Upper lobe of right lung (tissue), 1 donor: ENCODE results near the gene NPTXR. TPM values are rescaled to one million over a fixed set of nuclear protein-coding genes. Genes with fewer than 3 reads are reported as not detected.

ENCODE experiments used
- ATAC-seq: fragments of 200-7000 bp; cut with Tn5 transposase; one replicate; pipeline ENCODE4 v1.9.1; 2020; ENCODE audit warnings: mild to moderate bottlenecking, moderate library complexity
- DNase-seq: peaks from one replicate; pipeline ENCODE4 v3.0.0-alpha.2; 2020
- H3K27ac ChIP-seq: fragments of 200-600 bp; one replicate; pipeline ENCODE4 v1.8.0; 2022
- H3K27me3 ChIP-seq: fragments of 200-600 bp; one replicate; pipeline ENCODE4 v1.8.0; 2022; ENCODE audit warnings: mild to moderate bottlenecking
- H3K36me3 ChIP-seq: fragments of 200-600 bp; one replicate; pipeline ENCODE4 v1.8.0; 2022
- H3K4me1 ChIP-seq: fragments of 200-600 bp; one replicate; pipeline ENCODE4 v1.8.0; 2022
- H3K4me3 ChIP-seq: fragments of 200-600 bp; one replicate; pipeline ENCODE4 v1.8.0; 2022; ENCODE audit warnings: mild to moderate bottlenecking
- H3K9me3 ChIP-seq: fragments of 200-600 bp; one replicate; pipeline ENCODE4 v1.8.0; 2022
- CTCF ChIP-seq: fragments of 200-600 bp; IDR thresholded peaks from one replicate; pipeline ENCODE4 v1.8.0; 2022; ENCODE audit warnings: antibody characterized with exemption
- intact Hi-C: fragments of 100-400 bp; cut with DNase I; formaldehyde crosslinking; loops from one replicate; pipeline ENCODE4 v1.11.0; 2022
- total RNA-seq: library from RNA; stranded (reverse); fragmentation: NEBNext Ultra II Directional; extraction: Animal tissue kit (Norgen Biotek cat#: 25700); gene quantifications from one replicate; pipeline ENCODE4 v1.2.1, GENCODE V29; 2021
- donor health status: DM: no; HTN: yes; CAD: no; lungs with severe emphysema.

The NPTXR gene
- total RNA-seq, 1 donor from 2014 or later: 6.3 TPM

- peak; percentile 53 for DNase-seq
- H3K4me3 ChIP-seq: no peak overlapping the region
- H3K36me3 ChIP-seq: peaks cover 37% of the 10 kb centered on the region
- peaks cover 35% of the 10 kb centered on the region for H3K4me1 ChIP-seq
- no peak for TF ChIP-seq CTCF
- no peaks in the 10 kb centered on the region for H3K27me3 ChIP-seq
- H3K27ac ChIP-seq: peak overlapping the region; percentile 78
- H3K9me3 ChIP-seq: no peaks in the 10 kb centered on the region
- intact Hi-C loops: no loop called here
- no peak for ATAC-seq
Measured at GRCh38 chr22:38865201-38866023, 21.6 kb upstream of the NPTXR start.

- H3K27ac ChIP-seq: peak overlapping the region; percentile 78
- H3K4me1 ChIP-seq: peaks cover 26% of the 10 kb centered on the region
- no peak overlapping the region for H3K4me3 ChIP-seq
- H3K9me3 ChIP-seq: no peaks in the 10 kb centered on the region
- intact Hi-C loops: no loop called here
- no peak for TF ChIP-seq CTCF
- peak; percentile 71 for DNase-seq
- ATAC-seq: peak; percentile 39
- H3K27me3 ChIP-seq: no peaks in the 10 kb centered on the region
- peaks cover 33% of the 10 kb centered on the region for H3K36me3 ChIP-seq
Measured at GRCh38 chr22:38864361-38865191, 20.7 kb upstream of the NPTXR start.

GRCh38 chr22:38863531-38864131 is 19.8 kb upstream of the NPTXR start:
- Histone ChIP-seq H3K27ac (no peak overlapping the region), H3K36me3 (peaks cover 28% of the 10 kb centered on the region), H3K9me3 (no peaks in the 10 kb centered on the region), H3K4me1 (peaks cover 20% of the 10 kb centered on the region), H3K4me3 (no peak overlapping the region), H3K27me3 (no peaks in the 10 kb centered on the region)
- intact Hi-C loops: no loop called here
- ATAC-seq (no peak), DNase-seq (peak; percentile 60)
- no peak for TF ChIP-seq CTCF

GRCh38 chr22:38862375-38863329 is 18.8 kb upstream of the NPTXR start:
- H3K27ac ChIP-seq: no peak overlapping the region
- ATAC-seq (no peak), DNase-seq (peak; percentile 67)
- no peak for TF ChIP-seq CTCF
- peaks cover 22% of the 10 kb centered on the region for H3K36me3 ChIP-seq
- intact Hi-C loops: no loop called here
- peaks cover 20% of the 10 kb centered on the region for H3K4me1 ChIP-seq
- no peak overlapping the region for H3K4me3 ChIP-seq
- no peaks in the 10 kb centered on the region for H3K27me3 ChIP-seq
- H3K9me3 ChIP-seq: no peaks in the 10 kb centered on the region

GRCh38 chr22:38861927-38862326 is 18.1 kb upstream of the NPTXR start:
- intact Hi-C loops: no loop called here
- Histone ChIP-seq H3K4me1 (peaks cover 20% of the 10 kb centered on the region), H3K27ac (no peak overlapping the region), H3K36me3 (peaks cover 15% of the 10 kb centered on the region), H3K9me3 (no peaks in the 10 kb centered on the region), H3K27me3 (no peaks in the 10 kb centered on the region), H3K4me3 (no peak overlapping the region)
- DNase-seq (peak; percentile 40), ATAC-seq (no peak)
- TF ChIP-seq CTCF: no peak
